ENCODE results near the gene TTC19.
"Not testable (repeated sequence)": the region's sequence is repeated elsewhere in the genome, so short reads cannot be mapped to it uniquely, and the experiment has no call there.

Gene TTC19

DNA sequence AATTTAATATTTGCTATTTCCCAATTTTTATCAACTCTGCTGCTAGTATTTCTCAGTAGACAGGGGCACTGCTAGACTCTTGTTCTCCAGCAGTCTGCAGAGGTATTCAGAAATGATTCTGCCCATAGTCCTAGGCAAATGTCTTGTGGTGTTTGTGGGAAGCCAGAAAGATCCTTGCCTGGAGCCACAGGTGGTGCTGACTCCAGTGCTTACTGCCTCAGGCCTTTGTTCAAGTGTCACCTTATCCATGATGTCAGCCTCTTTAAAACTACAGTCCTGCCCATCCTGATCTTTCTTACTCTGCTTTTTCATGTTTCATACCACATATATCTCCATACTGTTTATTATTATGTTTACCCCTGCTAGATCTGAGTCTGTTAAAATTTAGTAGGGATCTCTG, 26.6 kb upstream of the TTC19 start:
- no peak for DNase-seq

- no peak for DNase-seq
Observed at GRCh38 chr17:15973834-15974233, 25.8 kb upstream of the TTC19 start.

GRCh38 chr17:15977894-15978293, 21.7 kb upstream of the TTC19 start:
- no peak for DNase-seq

- no peak for DNase-seq
Observed at GRCh38 chr17:15978606-15979005, 21.0 kb upstream of the TTC19 start.

- DNase-seq = not testable (repeated sequence)
Observed at GRCh38 chr17:15979013-15979412, 20.6 kb upstream of the TTC19 start.

DNA sequence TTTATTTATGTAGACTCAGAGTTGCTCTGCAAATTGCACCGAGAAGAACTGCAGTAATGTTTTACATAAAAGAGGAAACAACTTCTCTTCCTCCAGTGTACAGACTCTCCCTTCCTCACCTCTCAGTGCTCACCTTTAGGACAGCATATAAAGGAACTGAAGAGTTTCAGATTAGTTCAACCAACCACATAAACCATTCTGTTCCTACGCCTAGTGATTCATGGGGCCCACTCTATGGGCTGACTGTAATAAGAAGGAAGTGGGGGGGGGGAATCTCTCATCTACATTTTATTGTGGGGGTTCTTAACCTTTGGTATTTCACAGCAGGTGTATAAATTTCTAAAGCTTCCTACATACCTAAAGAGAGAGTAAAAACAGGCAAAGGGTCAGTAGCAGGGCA, 18.4 kb upstream of the TTC19 start:
- DNase-seq = no peak

DNA sequence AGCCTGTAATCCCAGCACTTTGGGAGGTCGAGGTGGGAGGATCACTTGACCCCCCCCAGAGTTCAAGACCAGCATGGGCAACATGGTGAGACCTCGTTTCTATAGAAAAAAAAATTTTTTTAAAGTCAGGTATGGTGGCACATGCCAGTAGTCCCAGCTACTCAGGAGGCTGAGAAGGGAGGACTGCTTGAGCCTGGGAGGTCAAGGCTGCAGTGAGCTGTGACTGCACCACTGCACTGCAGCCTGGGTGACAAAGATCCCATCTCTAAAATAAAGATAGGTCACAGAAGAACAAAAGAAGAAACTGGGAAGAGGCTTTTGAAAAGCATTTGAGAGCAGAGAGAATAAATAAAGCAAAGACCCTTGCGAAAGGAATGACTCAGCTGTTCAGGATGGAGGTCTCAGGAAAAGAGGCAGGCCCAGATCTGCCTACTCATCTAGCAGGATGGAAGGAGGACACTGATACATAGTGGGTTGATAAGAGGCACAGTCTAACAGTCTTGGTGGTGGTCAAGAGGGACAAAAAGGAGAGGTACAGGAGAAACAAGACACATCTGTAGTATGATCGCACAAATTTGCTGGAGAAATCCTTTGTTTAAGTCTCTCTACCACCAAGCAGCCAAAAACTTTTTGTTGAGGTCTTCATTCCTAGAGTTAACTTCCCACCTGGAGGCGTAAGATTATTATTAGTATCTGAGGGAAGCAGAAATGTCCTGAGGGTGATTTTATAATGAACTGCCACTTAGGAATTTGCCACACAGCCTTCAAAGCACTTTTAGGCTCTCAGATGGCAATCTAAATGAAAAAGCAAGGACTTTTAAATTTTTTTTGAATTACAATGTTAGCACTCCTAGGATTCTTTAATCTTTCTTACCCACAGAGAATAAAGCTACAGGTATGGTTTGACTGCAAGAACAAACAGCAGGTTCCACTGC, 17.7 kb upstream of the TTC19 start:
- DNase-seq = no peak

DNA sequence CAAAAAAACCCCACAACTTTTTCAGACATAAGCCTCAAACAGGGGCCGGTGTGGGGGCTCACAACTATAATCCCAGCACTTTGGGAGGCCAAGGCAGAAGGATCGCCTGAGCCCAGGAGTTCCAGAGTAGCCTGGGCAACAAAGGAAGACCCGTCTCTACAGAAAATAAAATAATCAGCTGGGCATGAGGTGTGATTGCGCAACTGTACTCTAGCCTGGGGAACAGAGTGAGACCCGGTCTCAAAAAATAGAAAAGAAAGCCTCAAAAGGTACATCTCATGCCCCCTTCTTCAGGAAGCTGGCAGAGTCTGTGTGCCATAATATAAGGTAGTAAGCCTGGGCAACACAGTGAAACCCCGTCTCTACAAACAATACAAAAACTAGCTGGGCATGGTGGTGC, 3.3 kb upstream of the TTC19 start:
- no peak for DNase-seq

DNA sequence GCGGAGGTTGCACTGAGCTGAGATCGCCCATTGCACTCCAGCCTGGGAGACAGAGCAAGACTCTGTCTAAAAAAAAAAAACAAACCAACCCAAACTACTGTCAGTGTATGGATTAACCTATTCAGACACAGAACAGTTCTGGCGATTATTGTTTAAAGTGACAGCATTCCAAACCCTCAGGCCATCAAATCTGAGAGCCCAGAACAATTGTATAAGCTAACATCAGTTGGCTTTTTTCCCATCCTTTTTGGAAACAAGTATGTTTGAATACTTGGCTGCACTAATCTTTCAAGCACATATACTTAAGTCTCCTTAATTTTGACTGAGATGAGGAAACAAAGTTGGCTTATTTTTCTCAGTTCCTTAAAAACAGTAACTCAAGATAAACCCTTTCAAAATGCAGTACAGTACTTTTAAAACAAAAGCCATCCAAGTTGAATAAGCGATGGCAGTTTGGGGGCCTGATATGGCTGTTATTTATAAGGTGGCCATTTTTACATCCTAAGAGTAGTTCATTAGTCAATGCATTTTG, 1.5 kb upstream of the TTC19 start:
- no peak for DNase-seq

- no peak for DNase-seq
Observed at GRCh38 chr17:15999974-16000827, 577 bp downstream of the TTC19 start.

DNA sequence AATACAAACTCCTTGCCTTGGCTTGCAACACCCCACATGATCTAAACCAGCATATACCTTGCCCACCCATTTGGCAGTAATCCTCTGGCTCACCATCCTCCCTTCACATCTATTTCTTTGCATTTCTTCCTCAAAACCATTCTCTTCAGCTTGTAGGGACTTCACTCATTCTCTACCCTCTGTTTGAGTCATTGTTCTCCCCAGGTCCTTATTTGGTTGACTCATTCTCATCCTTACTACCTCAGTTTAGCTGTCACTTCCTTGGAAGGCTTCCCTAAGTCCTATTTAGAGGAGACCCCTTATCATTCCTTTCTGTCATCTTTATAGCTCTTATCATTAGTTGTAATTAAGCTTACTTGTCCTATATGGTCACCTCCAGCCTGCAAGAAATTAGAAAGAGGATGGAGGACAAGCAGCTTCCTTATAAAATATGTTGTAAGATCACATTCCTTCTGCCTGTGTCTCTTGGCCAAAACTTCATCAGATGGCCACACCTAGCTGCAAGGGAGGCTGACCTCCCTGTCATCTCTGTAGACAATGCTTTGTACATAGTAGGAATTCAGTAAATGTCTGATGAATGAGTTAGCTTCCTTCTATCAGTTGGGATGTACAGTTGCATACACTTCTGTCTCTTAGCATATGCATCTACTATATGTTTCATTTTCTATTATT, 1.7 kb downstream of the TTC19 start:
- DNase-seq = no peak

GRCh38 chr17:16002708-16003260, 3.2 kb downstream of the TTC19 start:
- DNase-seq = no peak

GRCh38 chr17:16003841-16004240, 4.2 kb downstream of the TTC19 start:
- DNase-seq = no peak

- no peak for DNase-seq
Observed at GRCh38 chr17:16005636-16006035, 6.0 kb downstream of the TTC19 start.

DNA sequence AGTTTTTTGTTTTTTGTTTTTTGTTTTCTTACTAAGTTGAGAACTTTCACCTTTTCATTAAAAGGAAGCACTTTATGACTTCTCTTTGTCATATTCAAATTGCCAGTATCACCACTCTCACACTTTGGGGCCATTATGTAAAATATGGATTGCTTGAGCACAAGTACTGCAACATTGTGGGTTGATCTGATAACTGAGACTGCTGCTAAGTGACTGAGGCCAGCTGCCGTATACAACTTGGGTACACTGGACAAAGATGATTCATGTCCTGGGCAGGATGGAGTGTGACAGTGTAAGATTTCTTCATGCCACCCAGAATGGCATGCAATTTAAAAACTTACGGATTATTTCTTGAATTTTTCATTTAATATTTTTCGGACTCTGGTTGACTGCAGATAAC, 7.8 kb downstream of the TTC19 start:
- no peak for DNase-seq

GRCh38 chr17:16013943-16014407, 14.4 kb downstream of the TTC19 start:
- no peak for DNase-seq

GRCh38 chr17:16019347-16019746, 19.7 kb downstream of the TTC19 start:
- no peak for DNase-seq

- no peak for DNase-seq
Observed at GRCh38 chr17:16023881-16024280, 24.3 kb downstream of the TTC19 start.

DNA sequence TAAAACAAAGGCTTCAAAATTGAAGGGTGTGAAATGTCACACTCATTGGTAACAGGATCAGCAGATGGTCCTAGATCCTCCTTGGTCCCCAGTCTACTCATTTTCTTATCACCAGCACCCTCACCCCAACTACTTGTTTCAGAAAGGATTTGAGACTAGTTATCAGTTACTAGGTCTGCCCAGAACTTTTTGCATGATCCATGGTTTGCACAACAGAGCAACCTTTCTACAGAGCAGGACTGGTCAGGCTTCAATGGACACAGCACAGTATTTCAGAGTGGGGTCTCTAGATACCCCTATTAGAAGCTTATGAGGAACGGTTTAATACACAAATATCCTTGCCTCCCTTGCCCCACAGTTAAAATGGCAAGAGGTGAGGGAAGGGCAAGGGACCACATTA, 25.6 kb downstream of the TTC19 start:
- DNase-seq = no peak

DNA sequence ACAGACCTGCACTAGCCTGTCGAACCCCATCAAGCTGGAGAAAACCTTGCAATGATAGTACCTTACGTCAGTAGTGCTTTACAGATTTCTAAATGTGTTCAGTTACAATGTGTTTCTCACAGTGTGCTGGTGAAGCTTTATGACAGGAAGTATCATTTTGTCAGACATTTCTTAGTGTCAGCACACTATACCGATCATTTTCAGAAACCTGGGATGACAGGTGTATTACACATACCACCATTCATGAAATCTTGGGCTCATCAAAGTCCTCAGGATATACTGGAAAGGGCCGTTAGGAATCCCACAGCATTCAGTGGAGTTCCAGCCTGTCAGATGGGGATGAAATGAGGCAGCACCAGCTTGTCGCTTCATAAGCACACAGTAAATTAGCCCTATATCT, 27.3 kb downstream of the TTC19 start:
- no peak for DNase-seq

DNA sequence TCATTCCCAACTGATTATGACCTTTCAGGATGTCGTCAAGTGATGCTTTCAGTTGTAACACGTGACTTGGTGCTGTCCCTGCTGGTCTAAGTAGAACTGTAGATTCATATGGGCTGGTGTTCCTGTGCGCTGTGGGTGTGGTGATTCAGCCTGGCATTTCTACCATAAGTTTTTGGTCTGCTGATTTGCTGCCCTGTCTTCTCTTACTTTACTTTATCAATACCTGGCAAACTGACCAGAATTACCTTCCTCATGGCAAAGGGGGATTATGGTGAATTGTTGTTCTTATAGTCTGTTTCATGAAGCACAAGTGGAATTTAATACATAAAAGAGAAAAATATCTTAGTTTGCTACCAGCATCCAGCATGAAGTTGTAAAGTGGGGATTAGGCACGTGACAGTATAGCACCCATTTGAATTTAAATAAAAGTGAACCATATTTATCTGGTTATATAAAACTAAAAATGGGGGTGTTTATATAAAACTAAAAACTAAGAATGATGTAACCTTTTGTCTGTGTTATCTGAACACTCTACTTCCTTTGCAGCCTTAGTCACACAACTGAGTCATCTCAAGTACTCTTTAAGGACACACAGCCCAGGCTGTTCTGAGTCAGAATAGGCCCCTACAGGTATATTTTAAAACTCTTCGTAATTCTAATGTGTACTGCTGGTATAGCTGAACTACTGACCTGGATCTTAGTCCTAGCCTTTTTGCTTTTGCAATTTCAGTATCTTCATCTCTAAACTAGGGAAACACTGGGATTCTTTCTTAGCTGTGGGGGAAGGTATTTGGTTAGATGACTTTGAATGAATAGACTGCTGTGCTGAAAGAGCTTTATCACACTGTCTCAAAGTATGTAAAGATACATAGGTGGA, 28.3 kb downstream of the TTC19 start:
- DNase-seq = no peak
